Eye (tissue), 1 donor: Measurements from ENCODE around the gene QSOX2.

Source experiments
- DNase-seq: peaks from one replicate; pipeline ENCODE4 v3.0.0-alpha.2; 2015

QSOX2 gene

DNA sequence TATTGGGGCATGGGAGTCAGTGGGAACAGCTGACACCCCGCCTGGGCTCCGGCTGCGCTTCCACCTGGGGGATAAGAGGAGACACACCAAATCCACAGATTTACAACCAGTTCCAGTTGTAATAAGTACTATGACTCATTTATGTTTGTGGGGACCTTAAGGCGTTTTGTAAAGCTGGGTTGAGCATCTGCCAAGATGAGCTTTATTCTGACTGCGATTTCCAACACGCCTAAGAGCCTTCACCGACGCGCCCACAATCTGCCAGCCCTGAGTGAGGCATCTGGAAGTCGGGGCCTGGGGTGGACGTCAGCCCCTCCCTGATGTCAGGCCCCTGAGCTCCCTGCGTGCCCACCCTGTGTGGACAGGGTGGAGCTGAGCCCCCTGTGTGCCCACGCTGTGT lies 26.3 kb downstream of the QSOX2 start:
- no peak for DNase-seq

DNA sequence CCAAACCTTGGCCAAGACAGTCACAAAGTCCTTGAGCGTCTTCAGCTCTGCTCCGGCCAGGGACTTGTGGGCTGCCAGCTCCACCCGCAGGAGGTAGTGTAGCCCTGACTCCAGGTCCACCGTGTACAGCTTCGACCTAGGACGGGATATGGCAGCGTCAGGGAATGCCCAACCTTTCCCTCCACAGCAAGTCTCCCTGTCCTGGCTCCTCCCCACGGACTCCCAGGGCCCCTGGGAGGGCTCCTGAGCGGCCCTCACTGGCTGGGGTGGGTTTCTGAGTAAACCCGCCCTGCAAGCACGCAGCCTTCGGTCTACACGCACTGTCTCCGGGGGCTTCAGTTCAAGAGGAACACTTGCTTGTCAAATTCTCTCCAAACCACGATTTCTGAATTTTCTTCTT lies 26.9 kb downstream of the QSOX2 start:
- DNase-seq, result no peak

- DNase-seq, result no peak
Observed at GRCh38 chr9:136218271-136218670, 27.3 kb downstream of the QSOX2 start.

DNA sequence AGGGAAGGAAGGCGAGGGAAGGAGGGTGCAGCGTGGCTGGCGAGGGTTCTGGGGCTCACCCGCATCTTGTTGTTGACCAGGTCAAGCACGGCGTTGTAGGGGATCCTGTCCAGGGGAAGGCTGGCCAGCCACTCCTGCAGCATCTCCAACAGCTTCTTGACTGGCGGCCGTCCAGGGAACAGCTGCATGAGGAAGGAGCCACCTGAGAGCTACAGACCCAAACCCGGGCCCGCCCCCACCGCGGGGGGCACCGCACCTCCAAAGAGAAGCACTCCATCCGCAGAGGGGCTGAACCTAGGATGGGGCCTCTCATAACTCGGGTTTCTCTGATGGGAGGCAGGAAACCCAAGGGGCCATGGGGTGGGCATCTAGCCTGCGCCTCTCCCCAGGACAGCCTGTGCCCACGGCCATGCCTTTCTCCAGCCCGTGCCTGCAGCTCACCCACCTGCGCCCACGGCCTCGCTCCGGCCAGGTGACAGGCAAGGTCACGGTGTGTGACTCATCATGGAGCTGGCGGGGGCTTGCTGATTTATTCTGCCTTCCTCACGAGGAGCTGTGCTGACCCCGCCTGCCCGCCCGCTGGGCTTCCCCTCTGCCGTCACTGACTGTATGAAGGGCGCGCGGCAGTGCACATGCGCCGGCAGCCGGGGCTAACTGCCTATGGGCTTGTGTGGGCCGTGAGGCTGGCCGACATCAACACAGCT lies 28.9 kb downstream of the QSOX2 start:
- no peak for DNase-seq

- DNase-seq, result no peak
Observed at GRCh38 chr9:136213733-136214132, 31.9 kb downstream of the QSOX2 start.

DNA sequence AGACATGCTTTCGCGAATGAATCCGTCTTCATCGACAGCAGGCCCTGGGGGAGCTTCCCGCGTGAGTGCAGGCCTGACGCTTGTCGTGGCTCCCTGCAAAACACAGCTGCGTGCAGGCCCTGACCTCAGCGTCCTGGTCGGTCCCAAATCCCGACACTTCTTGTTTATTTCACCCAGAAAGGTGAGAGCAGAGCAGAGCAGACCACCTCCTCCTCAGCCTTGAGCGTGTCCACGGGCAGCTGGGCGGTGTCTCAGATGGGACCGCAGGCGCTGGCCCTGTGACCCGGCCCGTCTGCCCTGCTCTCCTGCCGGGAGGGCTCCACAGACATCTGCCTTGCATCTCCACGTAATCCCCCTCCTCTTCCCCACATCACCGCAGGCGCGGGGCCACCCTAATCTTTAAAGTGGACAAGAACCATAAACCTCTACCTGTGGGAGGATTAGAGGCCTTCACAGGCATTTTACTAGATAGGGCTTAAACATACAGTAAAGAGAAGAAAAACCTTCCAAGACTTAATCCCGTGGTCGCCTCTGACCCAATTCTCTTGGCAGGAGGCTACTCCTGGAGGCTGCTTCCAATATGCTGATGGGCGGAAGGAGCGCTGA lies 33.2 kb downstream of the QSOX2 start:
- no peak for DNase-seq

GRCh38 chr9:136211441-136212344 lies 33.9 kb downstream of the QSOX2 start:
- no peak for DNase-seq

DNA sequence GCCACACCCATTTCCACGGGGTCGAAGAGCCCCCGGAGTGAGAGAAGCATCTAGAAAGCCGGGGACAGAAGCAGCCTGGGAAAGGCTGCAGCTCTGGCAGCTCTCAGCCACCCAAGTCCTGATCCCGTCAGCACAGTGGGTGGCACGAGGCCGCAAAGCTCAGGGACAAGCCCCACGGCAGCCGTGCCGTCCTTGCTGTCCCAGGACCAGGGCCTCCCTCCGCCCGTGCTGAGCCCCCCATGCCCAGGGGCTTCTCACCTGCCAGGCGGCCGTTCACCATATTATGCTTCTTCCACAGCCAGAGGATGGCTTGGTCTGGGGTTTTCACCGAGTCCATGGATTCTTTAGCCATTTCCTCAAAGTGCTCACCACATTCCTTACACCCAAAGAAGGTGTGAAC lies 34.6 kb downstream of the QSOX2 start:
- DNase-seq, result no peak

DNA sequence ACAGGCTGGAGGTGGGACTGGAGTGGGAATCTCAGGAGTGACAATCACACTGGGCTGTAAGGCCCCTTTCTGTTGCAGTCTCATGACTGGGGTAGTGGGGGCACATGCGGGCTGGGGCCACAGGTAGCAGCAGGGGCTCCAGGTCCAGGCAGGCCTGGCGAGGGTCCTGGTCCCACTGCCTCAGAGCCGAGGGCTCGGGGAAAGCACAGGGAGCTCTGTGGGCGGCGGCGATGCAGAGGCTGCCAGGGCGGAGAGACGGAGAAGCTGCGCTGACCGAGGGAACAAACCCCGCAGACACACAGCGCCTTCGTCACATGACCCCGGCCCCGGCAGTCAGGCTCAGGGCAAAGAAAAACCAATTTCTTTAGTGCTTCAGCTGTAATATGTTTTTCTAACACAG lies 35.3 kb downstream of the QSOX2 start:
- DNase-seq, result no peak

DNA sequence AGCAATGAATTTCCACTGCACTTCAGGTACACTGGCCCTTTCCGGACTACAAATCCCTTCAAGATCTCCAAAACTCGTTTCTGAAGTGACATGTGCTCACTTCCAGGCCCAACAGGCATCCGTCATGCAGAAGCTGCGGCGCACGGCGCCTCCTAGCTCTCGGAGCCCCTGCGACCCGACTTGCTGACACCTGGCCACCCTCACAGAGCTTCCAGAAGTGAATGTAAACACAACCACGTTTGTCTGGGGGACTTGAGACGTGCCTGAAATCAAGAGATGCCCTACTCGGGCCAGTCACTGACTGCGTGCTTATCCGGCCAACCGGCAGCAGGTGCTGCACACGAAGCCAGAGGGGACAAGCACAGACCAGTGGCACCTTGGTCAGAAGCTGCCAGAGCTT lies 35.8 kb downstream of the QSOX2 start:
- DNase-seq, result no peak

DNA sequence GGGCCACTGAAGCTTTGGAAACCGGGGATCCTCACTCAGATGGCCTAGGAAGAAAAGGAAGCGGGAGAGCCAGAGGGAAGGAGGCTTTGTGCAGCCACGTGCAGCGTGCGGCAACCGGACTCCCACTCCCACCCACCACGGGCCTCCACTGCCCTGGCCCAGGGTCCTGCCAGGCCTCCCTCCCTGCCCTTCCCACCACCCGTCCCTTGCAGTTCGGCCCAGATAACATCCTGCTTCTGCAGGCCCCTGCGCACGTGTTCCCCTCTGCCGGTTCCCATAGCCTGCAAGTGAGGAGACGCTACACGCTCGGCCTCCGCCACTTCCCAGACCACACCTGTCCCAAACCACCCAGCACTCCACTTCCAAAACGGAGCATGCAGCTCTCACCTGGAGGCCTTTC lies 36.4 kb downstream of the QSOX2 start:
- no peak for DNase-seq

DNA sequence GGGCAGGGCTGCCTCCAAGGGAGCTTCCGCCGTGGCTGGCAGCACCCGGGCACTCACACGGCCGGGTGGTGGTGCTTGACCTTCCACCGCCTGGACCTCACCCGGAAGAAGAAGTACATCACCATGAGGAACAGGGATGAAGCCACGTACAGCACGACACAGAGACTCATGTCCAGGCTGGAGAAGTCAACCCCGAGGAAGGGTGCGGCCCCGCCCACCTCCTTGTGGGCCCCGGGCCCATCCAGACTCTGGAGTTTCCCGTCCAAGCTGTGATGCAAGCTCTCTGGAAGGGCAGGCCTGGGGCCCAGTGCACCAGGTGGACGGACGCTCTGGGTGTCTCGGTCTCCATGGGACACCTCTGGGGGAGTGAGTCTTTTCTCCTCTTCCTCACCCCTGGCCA lies 36.9 kb downstream of the QSOX2 start:
- DNase-seq, result no peak

DNA sequence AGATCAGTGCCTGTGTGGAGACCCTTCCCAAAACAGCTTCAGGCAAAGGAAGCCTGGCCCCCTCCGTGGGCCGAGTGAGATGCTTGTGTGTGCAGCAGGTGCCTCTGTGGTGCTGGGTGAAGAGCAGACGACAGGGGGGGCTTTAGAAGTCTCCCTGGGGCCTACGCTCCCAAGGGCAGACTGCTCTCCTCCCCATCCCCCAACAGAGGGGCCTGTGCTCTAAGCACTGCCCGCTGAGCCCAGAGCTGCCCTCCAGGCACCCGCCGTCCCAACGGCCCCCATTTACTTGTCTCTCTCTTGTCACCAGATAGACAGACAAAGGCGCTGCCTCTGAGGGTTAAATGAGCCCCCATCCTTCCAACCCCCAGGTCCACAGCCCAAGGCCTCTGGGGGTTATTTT lies 38.0 kb downstream of the QSOX2 start:
- no peak for DNase-seq

- peak; percentile 67 for DNase-seq
Observed at GRCh38 chr9:136206602-136207275, 38.9 kb downstream of the QSOX2 start.

DNA sequence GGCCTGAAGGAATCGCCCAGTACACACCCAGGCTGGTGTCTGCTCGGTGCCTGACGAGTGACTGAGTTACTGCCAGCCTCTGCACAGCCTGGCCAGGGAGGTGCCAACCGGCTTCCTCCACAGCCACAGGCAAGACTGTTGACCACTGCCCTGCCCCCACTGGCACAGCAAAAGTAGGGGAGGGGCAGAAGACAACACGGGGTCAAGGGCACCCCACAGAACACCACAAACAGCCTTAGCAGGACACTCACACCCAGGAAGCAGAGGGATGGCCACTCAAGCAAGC lies 40.0 kb downstream of the QSOX2 start:
- no peak for DNase-seq

- DNase-seq, result peak; percentile 73
Observed at GRCh38 chr9:136204838-136205706, 40.5 kb downstream of the QSOX2 start, which contains the start of gene LHX3. Gene LHX3 (minus strand): TSS chr9:136205128. CDS start chr9:136205012, 116 bp downstream.

DNA sequence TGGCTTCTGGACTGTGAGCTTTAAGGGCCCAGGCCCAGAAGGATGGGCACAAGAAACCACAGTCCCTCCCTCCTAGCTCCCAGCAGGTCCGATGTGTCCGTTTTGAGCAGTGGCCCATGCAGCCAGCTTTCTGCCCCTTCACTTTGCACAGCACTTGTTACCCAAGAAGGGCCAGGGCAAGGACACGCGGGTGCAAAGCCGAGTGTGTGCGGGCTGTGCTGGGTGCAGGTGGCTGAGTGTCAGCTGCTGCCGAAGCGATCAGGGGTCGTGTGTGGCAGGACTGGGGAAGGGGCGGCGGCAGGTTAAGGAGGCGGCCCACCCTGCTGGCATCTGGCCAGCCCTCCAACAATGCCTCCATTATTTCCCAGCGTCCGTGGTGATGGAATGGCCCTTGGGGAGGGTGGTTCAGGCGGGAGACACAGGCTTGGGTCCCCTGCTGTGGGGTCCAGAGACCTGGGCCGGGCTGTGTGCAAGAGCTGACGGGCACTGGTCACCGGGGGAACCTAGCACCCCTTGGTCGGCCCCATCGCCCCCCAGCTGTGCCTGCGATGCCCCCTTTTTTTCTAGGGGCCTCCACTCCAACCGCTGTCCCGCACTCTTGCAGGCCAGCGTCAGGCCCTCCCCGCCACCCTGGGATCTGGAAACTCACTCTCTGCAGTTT lies 41.3 kb downstream of the QSOX2 start:
- DNase-seq, result no peak

- no peak for DNase-seq
Observed at GRCh38 chr9:136203408-136204144, 42.0 kb downstream of the QSOX2 start.

GRCh38 chr9:136202454-136203407 lies 42.9 kb downstream of the QSOX2 start:
- DNase-seq, result no peak
